Psoas muscle (tissue), 8 donors: ENCODE results near the gene RTL9. TPM values are rescaled to one million over a fixed set of nuclear protein-coding genes. Genes with fewer than 3 reads are reported as not detected.
"Not testable (repeated sequence)": the region's sequence is repeated elsewhere in the genome, so short reads cannot be mapped to it uniquely, and the experiment has no call there.

Source experiments
- ATAC-seq, 4 donors: fragments of 200-7000 bp; cut with Tn5 transposase; one replicate each; pipeline ENCODE4 v1.9.1; 2020; ENCODE audit warnings: moderate library complexity in 3 of 4, mild to moderate bottlenecking in 2 of 4
- DNase-seq, 2 donors: peaks; one replicate each; pipeline ENCODE4 v3.0.0-alpha.2; 2020
- H3K27ac ChIP-seq: fragments of 200-600 bp; one replicate; pipeline ENCODE4 v1.8.0; 2022
- H3K27me3 ChIP-seq, 3 donors: fragments of 200-600 bp in 1 of 3; one replicate each; pipeline versions ENCODE4 v1.6.1 to v1.8.0; 2013 to 2022; ENCODE audit warnings: low read length in 2 of 3, mild to moderate bottlenecking in 2 of 3, moderate library complexity in 1 of 3; ENCODE audit not compliant: insufficient read depth in 3 of 3
- H3K36me3 ChIP-seq, 2 donors: fragments of 200-600 bp in 1 of 2; one replicate each; pipeline versions ENCODE4 v1.6.1 to v1.8.0; 2013 to 2022; ENCODE audit warnings: low read depth in 1 of 2, mild to moderate bottlenecking in 1 of 2, moderate library complexity in 1 of 2; ENCODE audit not compliant: insufficient read depth in 1 of 2
- H3K4me1 ChIP-seq: fragments of 200-600 bp; one replicate; pipeline ENCODE4 v1.8.0; 2022
- H3K4me3 ChIP-seq: fragments of 200-600 bp; one replicate; pipeline ENCODE4 v1.8.0; 2022; ENCODE audit warnings: mild to moderate bottlenecking
- H3K9me3 ChIP-seq: fragments of 200-600 bp; one replicate; pipeline ENCODE4 v1.8.0; 2022
- WGBS, 3 donors: extraction: QIAGEN DNeasy Blood & Tissue Kit; methylation state at CpG; one replicate each; pipeline versions ENCODE4 v1.1.6 to v1.1.7; 2013; 5-methylcytosine and 5-hydroxymethylcytosine counted together
- intact Hi-C, 2 donors: fragments of 100-400 bp; cut with DNase I; formaldehyde crosslinking; loops; one replicate each; pipeline versions ENCODE4 v1.11.0 to v1.14.2; 2022
- polyA plus RNA-seq, 3 donors: library from polyadenylated mRNA; stranded (reverse); fragments of 200-250 nt; gene quantifications; one replicate each; pipeline ENCODE4 v1.2.3, GENCODE V29; 2013
- total RNA-seq, 4 donors: library from RNA; stranded (reverse); fragmentation: NEBNext Ultra II Directional in 2 of 4; extraction: Animal tissue kit (Norgen Biotek cat#: 25700) in 2 of 4; gene quantifications; one replicate each; pipeline versions ENCODE4 v1.2.1 to v1.2.4, GENCODE V29; 2021 to 2023
- TF ChIP-seq, protein P1 (sequence below): fragments of 200-600 bp; IDR thresholded peaks from one replicate; pipeline ENCODE4 v1.8.0; 2022; ENCODE audit warnings: antibody characterized with exemption
- donor health status: healthy with polysubstance abuse.
- donor health status: DM: no; HTN: no; CAD: no; lungs with moderate emphysema.
- donor health status: Bipolar disorder and iron deficiency.
- donor health status: healthy.
- donor health status: DM: yes; HTN: yes; CAD: no.
- donor health status: DM: no; HTN: no; CAD: no.
- donor health status: DM: no; HTN: no; CAD: no.
- donor health status: DM: yes; HTN: yes; CAD: no.

RTL9 gene
- total and polyA plus RNA-seq, 7 donors = 0.03 to 0.64 (median 0.08) TPM; not detected in 1

DNA sequence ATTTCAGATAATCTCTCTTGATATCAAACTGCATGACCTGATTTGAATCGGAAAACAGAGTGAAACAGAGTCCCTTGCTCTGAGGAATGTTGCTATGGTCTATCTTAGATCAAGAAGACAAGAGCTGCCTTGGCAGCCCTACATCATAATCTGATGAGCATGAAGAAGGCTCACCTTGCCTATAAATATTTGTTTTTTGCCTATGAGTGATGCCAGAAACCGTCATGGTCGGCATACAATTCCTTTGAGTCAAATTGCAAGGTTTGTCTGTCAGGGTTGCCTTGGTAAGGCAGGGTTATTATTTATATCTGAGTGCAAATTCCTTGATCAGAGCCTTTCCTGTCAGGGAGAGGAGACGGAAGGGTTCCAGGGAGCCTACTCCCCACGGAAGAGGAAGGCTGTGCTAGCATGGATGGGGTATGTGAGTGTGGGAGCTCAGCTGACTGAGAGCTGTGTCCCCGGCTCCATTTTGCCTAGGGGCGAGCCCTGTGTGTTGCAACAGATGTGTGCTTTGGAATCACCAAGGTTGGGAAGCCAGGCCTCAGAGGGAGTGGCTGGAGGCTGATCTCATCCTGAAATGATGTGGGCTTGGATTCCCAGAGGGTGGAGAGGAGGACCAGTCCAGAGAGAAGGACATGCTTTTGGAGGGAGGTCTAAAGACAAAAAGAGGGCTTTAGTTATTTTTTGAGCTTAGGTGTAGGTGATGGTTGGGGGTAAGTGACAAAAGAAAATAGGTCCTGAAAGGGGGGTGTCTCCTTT, 43.6 kb downstream of the RTL9 start:
- intact Hi-C loops = no loop called here
- no peak overlapping the region for H3K4me3 ChIP-seq
- ATAC-seq (peak in 3 of 4 donors; percentile 28 to 63 (median 48)), DNase-seq (peak; percentile 46 to 66)
- no peaks in the 10 kb centered on the region for H3K36me3 ChIP-seq
- no peaks in the 10 kb centered on the region for H3K9me3 ChIP-seq
- H3K4me1 ChIP-seq = peaks cover 3% of the 10 kb centered on the region
- H3K27me3 ChIP-seq = peaks cover 0 to 17% (median 0%) of the 10 kb centered on the region in 3 donors
- H3K27ac ChIP-seq = no peak overlapping the region
- TF ChIP-seq, protein P1, sequence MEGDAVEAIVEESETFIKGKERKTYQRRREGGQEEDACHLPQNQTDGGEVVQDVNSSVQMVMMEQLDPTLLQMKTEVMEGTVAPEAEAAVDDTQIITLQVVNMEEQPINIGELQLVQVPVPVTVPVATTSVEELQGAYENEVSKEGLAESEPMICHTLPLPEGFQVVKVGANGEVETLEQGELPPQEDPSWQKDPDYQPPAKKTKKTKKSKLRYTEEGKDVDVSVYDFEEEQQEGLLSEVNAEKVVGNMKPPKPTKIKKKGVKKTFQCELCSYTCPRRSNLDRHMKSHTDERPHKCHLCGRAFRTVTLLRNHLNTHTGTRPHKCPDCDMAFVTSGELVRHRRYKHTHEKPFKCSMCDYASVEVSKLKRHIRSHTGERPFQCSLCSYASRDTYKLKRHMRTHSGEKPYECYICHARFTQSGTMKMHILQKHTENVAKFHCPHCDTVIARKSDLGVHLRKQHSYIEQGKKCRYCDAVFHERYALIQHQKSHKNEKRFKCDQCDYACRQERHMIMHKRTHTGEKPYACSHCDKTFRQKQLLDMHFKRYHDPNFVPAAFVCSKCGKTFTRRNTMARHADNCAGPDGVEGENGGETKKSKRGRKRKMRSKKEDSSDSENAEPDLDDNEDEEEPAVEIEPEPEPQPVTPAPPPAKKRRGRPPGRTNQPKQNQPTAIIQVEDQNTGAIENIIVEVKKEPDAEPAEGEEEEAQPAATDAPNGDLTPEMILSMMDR = no peak
- 55 to 79% (median 75%) methylated on average over 7 of the region's 7 CpGs for WGBS, 3 donors

DNA sequence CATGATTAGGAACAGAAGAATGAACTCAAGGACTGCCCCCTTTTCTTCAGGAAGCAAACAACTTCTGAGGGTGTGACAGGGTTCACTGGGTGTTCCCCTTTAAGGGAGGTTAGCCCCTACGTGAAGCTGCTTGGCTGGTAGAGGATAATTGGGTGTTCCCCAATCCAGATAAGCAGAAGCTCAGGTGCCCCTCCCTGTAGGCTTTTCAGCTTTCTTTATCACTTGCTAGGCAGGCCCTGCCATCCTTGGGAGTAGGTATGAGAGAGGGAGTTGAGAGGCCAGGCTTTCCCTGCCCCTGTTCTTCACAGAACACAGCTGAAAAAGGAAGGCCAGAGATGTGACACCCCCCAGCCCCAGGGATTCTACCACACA, 44.2 kb downstream of the RTL9 start:
- intact Hi-C loops = no loop called here
- Histone ChIP-seq H3K27me3 (peaks cover 0 to 17% (median 0%) of the 10 kb centered on the region in 3 donors), H3K9me3 (no peaks in the 10 kb centered on the region), H3K27ac (no peak overlapping the region), H3K4me1 (no peaks in the 10 kb centered on the region), H3K36me3 (no peaks in the 10 kb centered on the region), H3K4me3 (no peak overlapping the region)
- no peak for DNase-seq
- TF ChIP-seq, protein P1 = no peak
- ATAC-seq = no peak
- WGBS, 3 donors = 50 to 82% (median 64%) methylated on average over 1 of the region's 1 CpG

DNA sequence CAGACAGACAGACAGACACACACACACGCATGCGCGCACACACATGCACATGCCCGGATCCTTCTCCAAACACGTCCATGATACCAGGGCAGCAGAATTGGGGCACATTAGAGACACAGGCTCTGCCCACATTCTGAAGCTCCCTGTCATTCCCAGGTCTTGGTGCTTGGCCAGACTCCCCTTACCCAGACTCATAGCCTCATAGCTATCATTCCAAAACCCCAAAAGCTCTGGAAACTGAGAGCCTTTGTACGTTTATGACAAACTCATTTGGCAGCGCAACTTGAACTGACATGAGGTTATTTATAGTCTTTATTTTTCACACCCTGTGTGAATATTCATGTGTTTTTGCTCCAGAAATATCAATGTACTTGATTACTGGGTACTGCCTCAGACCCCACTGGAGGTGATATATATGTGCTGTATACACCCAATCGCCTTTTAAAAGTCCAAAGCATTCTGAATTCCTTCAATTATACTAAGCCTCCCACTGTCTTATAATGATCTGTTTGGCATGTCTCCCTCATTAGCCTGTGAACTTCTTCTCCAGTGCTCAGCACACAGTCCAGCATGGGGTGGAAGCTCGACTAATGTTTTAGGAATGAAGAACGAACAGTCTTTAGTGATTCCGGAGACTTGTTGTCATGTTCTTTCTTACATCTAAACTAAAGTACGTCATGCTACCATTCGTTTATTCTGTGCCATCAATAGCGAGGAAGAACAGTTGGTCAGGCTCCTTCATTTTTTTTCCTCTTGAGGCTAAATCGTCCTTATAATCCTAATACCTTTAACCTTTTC, 45.0 kb downstream of the RTL9 start:
- no peak overlapping the region for H3K27ac ChIP-seq
- 70 to 79% (median 78%) methylated on average over 15 of the region's 15 CpGs for WGBS, 3 donors
- intact Hi-C loops = no loop called here

DNA sequence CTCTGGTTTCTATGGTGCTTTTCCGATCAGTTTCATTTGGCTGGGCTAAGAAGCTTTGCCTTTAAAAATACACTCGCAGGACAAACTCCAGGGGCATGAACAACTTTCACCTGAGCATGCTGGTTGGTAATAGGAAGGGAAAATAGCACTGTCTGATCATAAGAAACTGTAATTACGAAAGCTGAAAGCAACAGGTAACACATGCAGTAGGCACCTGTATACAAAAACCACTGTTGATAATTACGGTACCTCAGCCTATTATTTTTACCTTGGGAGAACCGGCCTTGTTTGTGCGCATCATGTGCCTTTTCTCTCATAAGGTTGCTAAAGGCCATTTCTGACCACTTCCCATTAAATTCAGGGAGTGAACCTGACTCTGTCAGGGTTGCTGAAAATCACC, 45.7 kb downstream of the RTL9 start:
- intact Hi-C loops = no loop called here
- 79 to 95% (median 94%) methylated on average over 6 of the region's 6 CpGs for WGBS, 3 donors

More for the DNA sequence above, 45.0 kb downstream of the RTL9 start:
- TF ChIP-seq, protein P1 = no peak
- no peaks in the 10 kb centered on the region for H3K4me1 ChIP-seq
- ATAC-seq = no peak
- peaks cover 0 to 17% (median 0%) of the 10 kb centered on the region in 3 donors for H3K27me3 ChIP-seq
- DNase-seq = no peak
- H3K4me3 ChIP-seq = no peak overlapping the region
- no peaks in the 10 kb centered on the region for H3K36me3 ChIP-seq
- no peaks in the 10 kb centered on the region for H3K9me3 ChIP-seq

DNA sequence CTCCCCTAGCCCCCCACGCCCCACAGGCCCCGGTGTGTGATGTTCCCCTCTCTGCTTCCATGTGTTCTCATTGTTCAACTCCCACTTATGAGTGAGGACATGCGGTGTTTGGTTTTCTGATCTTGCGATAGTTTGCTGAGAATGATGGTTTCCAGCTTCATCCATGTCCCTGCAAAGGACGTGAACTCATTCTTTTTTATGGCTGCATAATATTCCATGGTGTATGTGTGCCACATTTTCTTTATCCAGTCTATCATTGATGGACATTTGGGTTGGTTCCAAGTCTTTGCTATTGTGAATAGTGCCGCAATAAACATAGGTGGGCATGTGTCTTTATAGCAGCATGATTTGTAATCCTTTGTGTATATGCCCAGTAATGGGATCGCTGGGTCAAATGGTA, 47.6 kb downstream of the RTL9 start:
- H3K4me1 ChIP-seq, H3K9me3 ChIP-seq, H3K27ac ChIP-seq, DNase-seq, ATAC-seq, H3K36me3 ChIP-seq, H3K4me3 ChIP-seq: not testable (repeated sequence)
- intact Hi-C loops = loop anchor here in 1 of 2 donors (5.0 kb wide), 1 partner anchor 249 kb away; no protein-coding TSS in a partner anchor
- WGBS, 3 donors = 88 to 99% (median 93%) methylated on average over 6 to 7 of the region's 7 CpGs
- peaks cover 0 to 16% (median 0%) of the 10 kb centered on the region in 3 donors for H3K27me3 ChIP-seq

More for the DNA sequence above, 45.7 kb downstream of the RTL9 start:
- H3K27me3 ChIP-seq = peaks cover 0 to 20% (median 0%) of the 10 kb centered on the region in 3 donors
- no peak overlapping the region for H3K4me3 ChIP-seq
- no peak overlapping the region for H3K27ac ChIP-seq
- no peaks in the 10 kb centered on the region for H3K36me3 ChIP-seq
- H3K4me1 ChIP-seq = no peaks in the 10 kb centered on the region
- no peaks in the 10 kb centered on the region for H3K9me3 ChIP-seq
- no peak for DNase-seq
- TF ChIP-seq, protein P1 = no peak
- ATAC-seq = no peak
